ENCODE results near the gene VWDE. TPM values are rescaled to one million over a fixed set of nuclear protein-coding genes. Genes with fewer than 3 reads are reported as not detected.
A peak's percentile ranks its signal among the peaks of the same experiment; 100 is the strongest.

The VWDE gene
- total RNA-seq, 1 experiment from 2014 or later, result not detected

- no peaks in the 10 kb centered on the region for H3K27me3 ChIP-seq
- no peaks in the 10 kb centered on the region for H3K9me3 ChIP-seq
- no peak for DNase-seq
- H3K4me3 ChIP-seq, result no peak overlapping the region
- no peaks in the 10 kb centered on the region for H3K36me3 ChIP-seq
Measured at GRCh38 chr7:12320241-12320986, 83.3 kb downstream of the VWDE start.

- H3K9me3 ChIP-seq, result no peaks in the 10 kb centered on the region
- H3K36me3 ChIP-seq, result no peaks in the 10 kb centered on the region
- no peaks in the 10 kb centered on the region for H3K27me3 ChIP-seq
- DNase-seq, result no peak
- H3K4me3 ChIP-seq, result no peak overlapping the region
Measured at GRCh38 chr7:12317675-12318074, 86.0 kb downstream of the VWDE start.

- Histone ChIP-seq H3K36me3 (no peaks in the 10 kb centered on the region), H3K9me3 (no peaks in the 10 kb centered on the region), H3K27me3 (no peaks in the 10 kb centered on the region), H3K4me3 (no peak overlapping the region)
- no peak for DNase-seq
Measured at GRCh38 chr7:12316925-12317324, 86.7 kb downstream of the VWDE start.

GRCh38 chr7:12315049-12315448, 88.6 kb downstream of the VWDE start:
- DNase-seq, result no peak
- H3K4me3 ChIP-seq, result no peak overlapping the region
- no peaks in the 10 kb centered on the region for H3K36me3 ChIP-seq
- no peaks in the 10 kb centered on the region for H3K27me3 ChIP-seq
- H3K9me3 ChIP-seq, result no peaks in the 10 kb centered on the region

- no peak overlapping the region for H3K4me3 ChIP-seq
- no peaks in the 10 kb centered on the region for H3K9me3 ChIP-seq
- no peaks in the 10 kb centered on the region for H3K27me3 ChIP-seq
- H3K36me3 ChIP-seq, result no peaks in the 10 kb centered on the region
- DNase-seq, result no peak
Measured at GRCh38 chr7:12314199-12314598, 89.5 kb downstream of the VWDE start.

- DNase-seq, result no peak
- Histone ChIP-seq H3K4me3 (no peak overlapping the region), H3K27me3 (no peaks in the 10 kb centered on the region), H3K36me3 (no peaks in the 10 kb centered on the region), H3K9me3 (no peaks in the 10 kb centered on the region)
Measured at GRCh38 chr7:12305502-12305901, 98.2 kb downstream of the VWDE start.

- peak; percentile 27 for DNase-seq
- H3K4me3 ChIP-seq, result no peak overlapping the region
- no peaks in the 10 kb centered on the region for H3K36me3 ChIP-seq
- no peaks in the 10 kb centered on the region for H3K9me3 ChIP-seq
- H3K27me3 ChIP-seq, result no peaks in the 10 kb centered on the region
Measured at GRCh38 chr7:12303495-12303894, 100.2 kb downstream of the VWDE start.

GRCh38 chr7:12303062-12303461, 100.6 kb downstream of the VWDE start:
- Histone ChIP-seq H3K9me3 (no peaks in the 10 kb centered on the region), H3K36me3 (no peaks in the 10 kb centered on the region), H3K4me3 (no peak overlapping the region), H3K27me3 (no peaks in the 10 kb centered on the region)
- peak; percentile 8 for DNase-seq

- no peak for DNase-seq
- Histone ChIP-seq H3K9me3 (no peaks in the 10 kb centered on the region), H3K36me3 (no peaks in the 10 kb centered on the region), H3K27me3 (no peaks in the 10 kb centered on the region), H3K4me3 (no peak overlapping the region)
Measured at GRCh38 chr7:12300415-12300814, 103.2 kb downstream of the VWDE start.

- H3K36me3 ChIP-seq, result no peaks in the 10 kb centered on the region
- H3K4me3 ChIP-seq, result no peak overlapping the region
- no peak for DNase-seq
- no peaks in the 10 kb centered on the region for H3K27me3 ChIP-seq
- H3K9me3 ChIP-seq, result no peaks in the 10 kb centered on the region
Measured at GRCh38 chr7:12299367-12299766, 104.3 kb downstream of the VWDE start.

- Histone ChIP-seq H3K4me3 (no peak overlapping the region), H3K27me3 (no peaks in the 10 kb centered on the region), H3K9me3 (no peaks in the 10 kb centered on the region), H3K36me3 (no peaks in the 10 kb centered on the region)
- no peak for DNase-seq
Measured at GRCh38 chr7:12297283-12298108, 106.2 kb downstream of the VWDE start.

GRCh38 chr7:12296051-12296570, 107.6 kb downstream of the VWDE start:
- Histone ChIP-seq H3K36me3 (no peaks in the 10 kb centered on the region), H3K27me3 (no peaks in the 10 kb centered on the region), H3K9me3 (no peaks in the 10 kb centered on the region), H3K4me3 (no peak overlapping the region)
- DNase-seq, result no peak

- Histone ChIP-seq H3K4me3 (no peak overlapping the region), H3K9me3 (no peaks in the 10 kb centered on the region), H3K36me3 (no peaks in the 10 kb centered on the region), H3K27me3 (no peaks in the 10 kb centered on the region)
- DNase-seq, result no peak
Measured at GRCh38 chr7:12294701-12295100, 109.0 kb downstream of the VWDE start.

GRCh38 chr7:12291870-12292269, 111.8 kb downstream of the VWDE start:
- Histone ChIP-seq H3K9me3 (no peaks in the 10 kb centered on the region), H3K4me3 (no peak overlapping the region), H3K27me3 (no peaks in the 10 kb centered on the region), H3K36me3 (no peaks in the 10 kb centered on the region)
- no peak for DNase-seq

GRCh38 chr7:12290761-12291160, 112.9 kb downstream of the VWDE start:
- Histone ChIP-seq H3K9me3 (no peaks in the 10 kb centered on the region), H3K4me3 (no peak overlapping the region), H3K27me3 (no peaks in the 10 kb centered on the region), H3K36me3 (no peaks in the 10 kb centered on the region)
- no peak for DNase-seq

- no peaks in the 10 kb centered on the region for H3K27me3 ChIP-seq
- no peak for DNase-seq
- H3K4me3 ChIP-seq, result no peak overlapping the region
- H3K36me3 ChIP-seq, result no peaks in the 10 kb centered on the region
- no peaks in the 10 kb centered on the region for H3K9me3 ChIP-seq
Measured at GRCh38 chr7:12289996-12290395, 113.7 kb downstream of the VWDE start.

GRCh38 chr7:12287901-12288300, 115.8 kb downstream of the VWDE start:
- H3K4me3 ChIP-seq, result no peak overlapping the region
- no peak for DNase-seq
- H3K9me3 ChIP-seq, result no peaks in the 10 kb centered on the region
- H3K36me3 ChIP-seq, result no peaks in the 10 kb centered on the region
- H3K27me3 ChIP-seq, result no peaks in the 10 kb centered on the region

GRCh38 chr7:12281038-12281437, 122.6 kb downstream of the VWDE start:
- Histone ChIP-seq H3K9me3 (no peaks in the 10 kb centered on the region), H3K36me3 (no peaks in the 10 kb centered on the region), H3K27me3 (no peaks in the 10 kb centered on the region; the same call in 1 of the 2 replicates), H3K4me3 (no peak overlapping the region)
- DNase-seq, result no peak

Measured in MG63 (cell line).